Measurements from ENCODE around the gene CBLN4. TPM values are rescaled to one million over a fixed set of nuclear protein-coding genes. Genes with fewer than 3 reads are reported as not detected.

Gene CBLN4
- total RNA-seq (not detected), total RNA-seq (0 to 0.11 (median 0) reads per million in 172 experiments)
- polyA plus RNA-seq (2013, experiment 1 of 2), result not detected
- 0.03 TPM for polyA plus RNA-seq (2013, experiment 2 of 2)

DNA sequence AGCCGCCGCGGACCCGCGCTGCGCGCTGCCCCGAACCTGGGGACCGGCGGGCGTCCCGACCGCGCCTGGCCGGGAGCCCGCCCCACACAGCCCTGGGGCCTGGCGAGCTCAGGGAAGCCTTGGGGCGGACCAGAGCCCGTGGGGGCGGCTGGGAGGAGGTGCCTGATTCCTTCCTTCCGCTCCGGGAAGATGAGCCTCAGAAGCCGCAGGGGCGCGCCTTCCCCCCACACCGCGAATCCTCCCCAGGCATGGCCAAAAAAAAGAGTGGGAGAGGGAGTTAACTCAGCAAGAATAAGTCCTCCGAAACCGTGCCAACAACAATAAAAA, at the start of gene CBLN4:
TSS of gene CBLN4 (minus strand) at position 131 of the 327 bp plus-strand sequence. CDS start 1,348 bp downstream, outside the sequence.
- DNase-seq, result no peak
- intact Hi-C loops (cut with DNase I, micrococcal nuclease), result no loop called here
- Histone ChIP-seq H3K9me3 (ENCODE audit: control insufficient read depth in 1 of 2, insufficient read depth in 1 of 2, low read length in 2 of 2) (peaks cover 0 to 36% of the 10 kb centered on the region in 2 experiments), H3K4me3 (ENCODE audit: low read length) (no peak within 1 kb of the TSS), H3K36me3 (ENCODE audit: insufficient read depth, low read length) (no peaks in the 10 kb centered on the region), H3K4me1 (ENCODE audit: insufficient read depth, low read length) (no peaks in the 10 kb centered on the region), H3K27ac (ENCODE audit: low read depth in 1 of 2, low read length in 2 of 2) (no peak within 1 kb of the TSS), H3K27me3 (ENCODE audit: control insufficient read depth in 1 of 2, insufficient read depth in 2 of 2, low read length in 2 of 2) (peaks cover 14 to 33% of the 10 kb centered on the region in 2 experiments)
- CTCF ChIA-PET, result no interaction called here
- H3K4me3 Mint-ChIP-seq, result no peak within 1 kb of the TSS
- H3K27ac Mint-ChIP-seq, result no peak within 1 kb of the TSS
- H3K9me3 Mint-ChIP-seq, result peaks cover 5% of the 10 kb centered on the region
- H3K36me3 Mint-ChIP-seq (ENCODE audit: low read depth), result no peaks in the 10 kb centered on the region
- H3K27me3 Mint-ChIP-seq, result peaks cover 42% of the 10 kb centered on the region
- POLR2A ChIA-PET, result no interaction called here
- no peak for ATAC-seq (ENCODE audit: poor library complexity)
- TF ChIP-seq, protein P1, sequence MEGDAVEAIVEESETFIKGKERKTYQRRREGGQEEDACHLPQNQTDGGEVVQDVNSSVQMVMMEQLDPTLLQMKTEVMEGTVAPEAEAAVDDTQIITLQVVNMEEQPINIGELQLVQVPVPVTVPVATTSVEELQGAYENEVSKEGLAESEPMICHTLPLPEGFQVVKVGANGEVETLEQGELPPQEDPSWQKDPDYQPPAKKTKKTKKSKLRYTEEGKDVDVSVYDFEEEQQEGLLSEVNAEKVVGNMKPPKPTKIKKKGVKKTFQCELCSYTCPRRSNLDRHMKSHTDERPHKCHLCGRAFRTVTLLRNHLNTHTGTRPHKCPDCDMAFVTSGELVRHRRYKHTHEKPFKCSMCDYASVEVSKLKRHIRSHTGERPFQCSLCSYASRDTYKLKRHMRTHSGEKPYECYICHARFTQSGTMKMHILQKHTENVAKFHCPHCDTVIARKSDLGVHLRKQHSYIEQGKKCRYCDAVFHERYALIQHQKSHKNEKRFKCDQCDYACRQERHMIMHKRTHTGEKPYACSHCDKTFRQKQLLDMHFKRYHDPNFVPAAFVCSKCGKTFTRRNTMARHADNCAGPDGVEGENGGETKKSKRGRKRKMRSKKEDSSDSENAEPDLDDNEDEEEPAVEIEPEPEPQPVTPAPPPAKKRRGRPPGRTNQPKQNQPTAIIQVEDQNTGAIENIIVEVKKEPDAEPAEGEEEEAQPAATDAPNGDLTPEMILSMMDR (IDR thresholded peaks at IDR 0.05), result no peak
- H3K4me1 Mint-ChIP-seq (ENCODE audit: low read depth), result no peaks in the 10 kb centered on the region

- H3K4me1 ChIP-seq (ENCODE audit: insufficient read depth, low read length), result no peaks in the 10 kb centered on the region
- peaks cover 4% of the 10 kb centered on the region for H3K27me3 Mint-ChIP-seq
- H3K4me3 ChIP-seq (ENCODE audit: low read length), result no peak overlapping the region
- intact Hi-C loops (cut with DNase I, micrococcal nuclease), result no loop called here
- no peaks in the 10 kb centered on the region for H3K36me3 Mint-ChIP-seq (ENCODE audit: low read depth)
- H3K27me3 ChIP-seq (ENCODE audit: control insufficient read depth in 1 of 2, insufficient read depth in 2 of 2, low read length in 2 of 2), result no peaks in the 10 kb centered on the region
- ChIA-PET POLR2A (no interaction called here), CTCF (no interaction called here)
- TF ChIP-seq, protein P1 (IDR thresholded peaks at IDR 0.05), result no peak
- no peaks in the 10 kb centered on the region for H3K36me3 ChIP-seq (ENCODE audit: insufficient read depth, low read length)
- no peak for DNase-seq
- peaks cover 7% of the 10 kb centered on the region for H3K9me3 Mint-ChIP-seq
- H3K27ac ChIP-seq (ENCODE audit: low read depth in 1 of 2, low read length in 2 of 2), result no peak overlapping the region
- H3K4me3 Mint-ChIP-seq, result no peak overlapping the region
- H3K27ac Mint-ChIP-seq, result no peak overlapping the region
- H3K9me3 ChIP-seq (ENCODE audit: control insufficient read depth in 1 of 2, insufficient read depth in 1 of 2, low read length in 2 of 2), result no peaks in the 10 kb centered on the region
- ATAC-seq (ENCODE audit: poor library complexity), result no peak
- H3K4me1 Mint-ChIP-seq (ENCODE audit: low read depth), result no peaks in the 10 kb centered on the region
Observed at GRCh38 chr20:56043227-56043626, 37.9 kb upstream of the CBLN4 start.

DNA sequence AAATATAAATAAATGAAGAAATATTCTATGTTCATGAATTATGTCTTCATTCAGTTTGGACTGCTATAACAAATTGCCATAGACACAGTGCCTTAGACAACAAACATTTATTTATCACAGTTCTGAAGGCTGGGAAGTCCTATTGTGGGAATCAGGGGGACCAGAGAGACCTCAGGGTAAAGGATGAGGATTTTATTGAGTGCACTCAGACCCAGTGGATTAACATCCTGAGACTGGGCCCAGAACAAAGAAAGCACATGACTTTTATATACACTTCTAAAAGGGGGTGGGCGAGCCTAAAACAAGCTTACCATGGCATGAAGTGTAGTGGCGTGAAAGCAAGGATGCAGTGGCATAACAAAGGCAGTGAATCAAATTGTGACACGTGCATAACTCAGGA, 26.9 kb upstream of the CBLN4 start:
- Histone ChIP-seq H3K4me3 (ENCODE audit: low read length) (no peak overlapping the region), H3K36me3 (ENCODE audit: insufficient read depth, low read length) (no peaks in the 10 kb centered on the region), H3K9me3 (ENCODE audit: control insufficient read depth in 1 of 2, insufficient read depth in 1 of 2, low read length in 2 of 2) (peaks cover 3 to 15% of the 10 kb centered on the region in 2 experiments), H3K4me1 (ENCODE audit: insufficient read depth, low read length) (no peaks in the 10 kb centered on the region), H3K27ac (ENCODE audit: low read depth in 1 of 2, low read length in 2 of 2) (no peak overlapping the region), H3K27me3 (ENCODE audit: control insufficient read depth in 1 of 2, insufficient read depth in 2 of 2, low read length in 2 of 2) (no peaks in the 10 kb centered on the region)
- H3K4me1 Mint-ChIP-seq (ENCODE audit: low read depth), result no peaks in the 10 kb centered on the region
- H3K27me3 Mint-ChIP-seq, result no peaks in the 10 kb centered on the region
- peaks cover 22% of the 10 kb centered on the region for H3K9me3 Mint-ChIP-seq
- intact Hi-C loops (cut with DNase I, micrococcal nuclease), result no loop called here
- H3K4me3 Mint-ChIP-seq, result no peak overlapping the region
- H3K36me3 Mint-ChIP-seq (ENCODE audit: low read depth), result no peaks in the 10 kb centered on the region
- DNase-seq, result peak in 1 of 14 experiments; percentile 1
- TF ChIP-seq, protein P1 (IDR thresholded peaks at IDR 0.05), result no peak
- no peak overlapping the region for H3K27ac Mint-ChIP-seq
- POLR2A ChIA-PET, result no interaction called here
- CTCF ChIA-PET, result no interaction called here
- ATAC-seq (ENCODE audit: poor library complexity), result no peak

Measured in CD4-positive, alpha-beta T cell (primary cell).